Neural progenitor cell (in vitro differentiated cells): ENCODE data around the gene CCDC138. TPM values are rescaled to one million over a fixed set of nuclear protein-coding genes. Genes with fewer than 3 reads are reported as not detected.

Experiments
- DNase-seq: peaks from one replicate; pipeline ENCODE4 v3.0.0-alpha.2; 2016; ENCODE audit warnings: low spot score
- H2AFZ ChIP-seq: fragments of 200-600 bp; sonication (generic); replicated peaks from 2 replicates; pipeline ENCODE4 v1.6.1; 2016; ENCODE audit warnings: antibody characterized with exemption
- H3F3A ChIP-seq: fragments of 200-600 bp; sonication (generic); 2 replicates; pipeline ENCODE4 v1.6.1; 2016; ENCODE audit warnings: antibody characterized with exemption, low read depth
- H3K27ac ChIP-seq: fragments of 200-600 bp; sonication (generic); 2 replicates; pipeline ENCODE4 v1.5.1; 2016; ENCODE audit warnings: mild to moderate bottlenecking
- H3K27me3 ChIP-seq: fragments of 200-600 bp; sonication (generic); 2 replicates; pipeline ENCODE4 v1.6.1; 2016; ENCODE audit warnings: mild to moderate bottlenecking, moderate library complexity
- H3K36me3 ChIP-seq: fragments of 200-600 bp; sonication (generic); 2 replicates; pipeline ENCODE4 v1.5.1; 2016
- H3K4me1 ChIP-seq: fragments of 200-600 bp; sonication (generic); 2 replicates; pipeline ENCODE4 v1.6.1; 2016; ENCODE audit warnings: mixed run types
- H3K4me2 ChIP-seq: fragments of 200-600 bp; sonication (generic); 2 replicates; pipeline ENCODE4 v1.6.1; 2016
- H3K4me3 ChIP-seq: fragments of 200-600 bp; sonication (generic); 2 replicates; pipeline ENCODE4 v1.5.1; 2016
- H3K79me2 ChIP-seq: fragments of 200-600 bp; sonication (generic); 2 replicates; pipeline ENCODE4 v1.6.1; 2016; ENCODE audit warnings: low read depth
- H3K9ac ChIP-seq: fragments of 200-600 bp; sonication (generic); 2 replicates; pipeline ENCODE4 v1.6.1; 2016
- H3K9me3 ChIP-seq: fragments of 200-600 bp; sonication (generic); 2 replicates; pipeline ENCODE4 v1.5.1; 2016; ENCODE audit warnings: low read depth
- H4K20me1 ChIP-seq: fragments of 200-600 bp; sonication (generic); 2 replicates; pipeline ENCODE4 v1.6.1; 2016; ENCODE audit warnings: low read depth
- H3K27ac Mint-ChIP-seq: 3 replicates; pipeline ENCODE4 v1.8.0; 2021; ENCODE audit warnings: mixed read lengths
- H3K27me3 Mint-ChIP-seq: 2 replicates; pipeline ENCODE4 v1.8.0; 2022; ENCODE audit warnings: low read depth, mild to moderate bottlenecking, inconsistent platforms, moderate library complexity, mixed read lengths; ENCODE audit not compliant: insufficient read depth
- H3K36me3 Mint-ChIP-seq: 3 replicates; pipeline ENCODE4 v1.8.0; 2021; ENCODE audit warnings: mixed read lengths
- H3K4me1 Mint-ChIP-seq: 3 replicates; pipeline ENCODE4 v1.8.0; 2021; ENCODE audit warnings: mixed read lengths
- H3K4me3 Mint-ChIP-seq: 3 replicates; pipeline ENCODE4 v1.8.0; 2021; ENCODE audit warnings: mild to moderate bottlenecking, moderate library complexity, mixed read lengths
- H3K9me3 Mint-ChIP-seq: 3 replicates; pipeline ENCODE4 v1.8.0; 2020; ENCODE audit warnings: mixed read lengths
- EZH2 ChIP-seq: fragments of 200-600 bp; sonication (generic); IDR thresholded peaks from 2 replicates; pipeline ENCODE4 v1.6.1; 2017; ENCODE audit warnings: antibody characterized with exemption, mild to moderate bottlenecking, moderate library complexity
- EZH2phosphoT487 ChIP-seq: fragments of 200-600 bp; sonication (generic); IDR thresholded peaks from 2 replicates; pipeline ENCODE4 v1.6.1; 2017; ENCODE audit warnings: antibody characterized with exemption
- total RNA-seq: library from RNA; depleted of rRNA; stranded (reverse); fragments of >200 nt; gene quantifications from 2 replicates; pipeline ENCODE4 v1.2.3, GENCODE V29; 2015; ENCODE audit warnings: low replicate concordance
- TF ChIP-seq, protein P1 (sequence below): fragments of 200-600 bp; sonication (generic); IDR thresholded peaks from 2 replicates; pipeline ENCODE4 v1.5.1; 2017; ENCODE audit warnings: antibody characterized with exemption, mild to moderate bottlenecking

CCDC138 gene
- total RNA-seq, 1 donor from 2014 or later: 92.6 TPM

DNA sequence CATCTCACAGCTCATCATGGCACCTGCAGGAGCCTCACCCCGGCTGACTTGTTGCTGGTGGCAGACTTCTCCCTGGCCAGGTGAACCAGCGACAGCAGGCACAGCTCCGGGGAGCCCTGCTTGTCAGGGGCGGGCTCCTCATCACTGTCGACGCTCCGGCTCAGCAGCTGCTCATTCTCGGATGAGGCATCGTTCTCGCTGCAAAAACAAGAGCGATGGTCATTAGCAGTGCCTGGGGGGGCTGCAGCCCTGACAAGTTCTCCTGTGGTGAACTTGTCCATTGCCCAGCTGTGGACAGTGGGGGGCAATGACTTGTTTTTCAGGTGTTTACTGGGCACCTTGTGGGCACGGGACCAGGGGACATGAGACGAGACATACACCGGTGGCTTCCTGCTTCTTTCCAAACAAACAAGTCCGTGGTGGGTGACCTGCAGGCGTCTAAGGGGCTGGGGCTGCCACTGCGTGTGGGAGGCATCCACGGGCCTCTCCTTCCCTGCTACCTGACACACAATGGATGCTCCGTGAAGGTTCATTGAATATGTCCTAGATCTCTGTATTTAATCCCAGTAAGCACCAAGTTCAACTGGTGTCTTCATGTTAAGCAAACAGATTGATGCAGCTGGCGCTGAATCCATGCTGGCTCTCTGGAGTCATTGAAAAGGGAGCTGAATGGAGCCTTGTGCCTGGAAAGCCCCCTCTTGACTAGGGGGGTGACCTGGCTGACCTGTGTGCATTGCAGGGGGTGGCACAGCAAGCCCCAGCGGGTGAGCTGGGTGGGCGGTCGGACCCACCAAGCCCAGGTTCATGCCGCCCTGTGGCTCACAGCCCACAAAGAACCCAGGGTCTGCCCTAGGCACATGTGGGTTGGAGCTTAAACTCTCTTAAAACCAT, 121.5 kb downstream of the CCDC138 start:
- no peaks in the 10 kb centered on the region for H3K9me3 ChIP-seq
- H3K27me3 ChIP-seq: no peaks in the 10 kb centered on the region
- TF ChIP-seq, protein P1, sequence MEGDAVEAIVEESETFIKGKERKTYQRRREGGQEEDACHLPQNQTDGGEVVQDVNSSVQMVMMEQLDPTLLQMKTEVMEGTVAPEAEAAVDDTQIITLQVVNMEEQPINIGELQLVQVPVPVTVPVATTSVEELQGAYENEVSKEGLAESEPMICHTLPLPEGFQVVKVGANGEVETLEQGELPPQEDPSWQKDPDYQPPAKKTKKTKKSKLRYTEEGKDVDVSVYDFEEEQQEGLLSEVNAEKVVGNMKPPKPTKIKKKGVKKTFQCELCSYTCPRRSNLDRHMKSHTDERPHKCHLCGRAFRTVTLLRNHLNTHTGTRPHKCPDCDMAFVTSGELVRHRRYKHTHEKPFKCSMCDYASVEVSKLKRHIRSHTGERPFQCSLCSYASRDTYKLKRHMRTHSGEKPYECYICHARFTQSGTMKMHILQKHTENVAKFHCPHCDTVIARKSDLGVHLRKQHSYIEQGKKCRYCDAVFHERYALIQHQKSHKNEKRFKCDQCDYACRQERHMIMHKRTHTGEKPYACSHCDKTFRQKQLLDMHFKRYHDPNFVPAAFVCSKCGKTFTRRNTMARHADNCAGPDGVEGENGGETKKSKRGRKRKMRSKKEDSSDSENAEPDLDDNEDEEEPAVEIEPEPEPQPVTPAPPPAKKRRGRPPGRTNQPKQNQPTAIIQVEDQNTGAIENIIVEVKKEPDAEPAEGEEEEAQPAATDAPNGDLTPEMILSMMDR: no peak
- no peak for TF ChIP-seq EZH2phosphoT487
- no peak for TF ChIP-seq EZH2
- no peak overlapping the region for H3K27ac ChIP-seq
- H3K79me2 ChIP-seq: no peaks in the 10 kb centered on the region
- H3K27ac Mint-ChIP-seq: no peak overlapping the region
- peaks cover 4% of the 10 kb centered on the region for H3K9me3 Mint-ChIP-seq
- DNase-seq: no peak
- H3K36me3 ChIP-seq: no peaks in the 10 kb centered on the region
- no peaks in the 10 kb centered on the region for H3F3A ChIP-seq
- no peak overlapping the region for H3K4me3 Mint-ChIP-seq
- H3K36me3 Mint-ChIP-seq: peaks cover 4% of the 10 kb centered on the region
- no peak overlapping the region for H2AFZ ChIP-seq
- no peak overlapping the region for H3K9ac ChIP-seq
- no peaks in the 10 kb centered on the region for H4K20me1 ChIP-seq
- peaks cover 30% of the 10 kb centered on the region for H3K4me1 Mint-ChIP-seq
- H3K27me3 Mint-ChIP-seq: no peaks in the 10 kb centered on the region
- H3K4me1 ChIP-seq: no peaks in the 10 kb centered on the region
- no peak overlapping the region for H3K4me3 ChIP-seq
- H3K4me2 ChIP-seq: no peak overlapping the region

DNA sequence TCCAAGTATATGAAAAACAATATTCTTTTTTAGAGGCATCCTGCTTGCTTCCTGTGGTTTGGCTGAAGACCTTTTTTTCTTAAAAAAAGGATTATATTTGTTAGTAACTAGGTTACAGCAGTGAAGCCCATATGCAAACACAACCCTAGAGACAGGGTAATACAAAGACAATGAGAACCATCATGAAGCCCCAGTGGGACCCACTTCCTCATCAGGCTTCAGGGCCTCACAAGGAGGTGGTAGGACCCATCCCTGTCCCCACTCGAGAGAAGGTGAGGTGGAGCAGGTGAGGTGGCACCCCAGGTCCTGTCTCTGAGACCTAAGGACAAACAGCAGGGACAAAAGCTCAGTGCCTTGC, 122.1 kb downstream of the CCDC138 start:
- Histone ChIP-seq H3K27ac (no peak overlapping the region), H4K20me1 (no peaks in the 10 kb centered on the region), H3K4me2 (no peak overlapping the region), H3K4me1 (no peaks in the 10 kb centered on the region), H3F3A (no peaks in the 10 kb centered on the region), H3K36me3 (no peaks in the 10 kb centered on the region), H3K79me2 (no peaks in the 10 kb centered on the region), H3K27me3 (no peaks in the 10 kb centered on the region), H2AFZ (no peak overlapping the region), H3K4me3 (no peak overlapping the region), H3K9ac (no peak overlapping the region), H3K9me3 (no peaks in the 10 kb centered on the region)
- Mint-ChIP-seq H3K27me3 (no peaks in the 10 kb centered on the region), H3K4me1 (peaks cover 30% of the 10 kb centered on the region), H3K4me3 (no peak overlapping the region), H3K27ac (no peak overlapping the region), H3K36me3 (peaks cover 4% of the 10 kb centered on the region), H3K9me3 (peaks cover 4% of the 10 kb centered on the region)
- no peak for DNase-seq
- TF ChIP-seq, protein P1: no peak
- no peak for TF ChIP-seq EZH2phosphoT487
- TF ChIP-seq EZH2: no peak

DNA sequence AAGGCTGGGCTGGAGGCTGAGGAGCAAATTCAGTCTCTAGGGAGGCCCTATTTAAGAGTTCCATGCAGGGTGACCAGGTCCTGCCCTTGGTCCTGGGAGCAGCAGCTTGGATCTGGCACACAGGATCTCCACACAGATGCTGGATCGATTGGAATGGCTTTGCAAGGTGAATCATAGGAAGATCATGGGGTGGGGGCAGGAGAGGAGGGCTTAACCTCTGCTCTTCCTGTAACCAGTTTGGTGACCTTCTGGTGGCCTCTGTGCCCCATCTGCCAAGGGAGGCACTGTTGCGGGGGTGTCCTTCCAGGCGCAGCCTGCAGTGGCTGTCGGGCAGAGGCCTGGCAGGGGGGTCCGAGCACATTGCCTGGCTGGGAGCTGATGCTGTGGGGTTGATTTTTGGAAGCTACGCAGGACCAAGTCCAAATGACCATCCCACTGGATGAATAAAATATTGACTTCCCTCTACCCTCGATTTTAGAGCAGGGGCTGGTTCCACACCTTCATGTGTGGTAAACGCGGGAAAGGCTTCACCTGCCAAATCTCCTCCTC, 122.8 kb downstream of the CCDC138 start:
- Histone ChIP-seq H3K27me3 (no peaks in the 10 kb centered on the region), H3K4me2 (no peak overlapping the region), H3K36me3 (no peaks in the 10 kb centered on the region), H3F3A (no peaks in the 10 kb centered on the region), H3K79me2 (no peaks in the 10 kb centered on the region), H3K4me3 (no peak overlapping the region), H3K4me1 (no peaks in the 10 kb centered on the region), H2AFZ (no peak overlapping the region), H4K20me1 (no peaks in the 10 kb centered on the region), H3K9ac (no peak overlapping the region), H3K27ac (no peak overlapping the region), H3K9me3 (no peaks in the 10 kb centered on the region)
- no peak for DNase-seq
- Mint-ChIP-seq H3K4me1 (peaks cover 30% of the 10 kb centered on the region), H3K9me3 (peaks cover 4% of the 10 kb centered on the region), H3K4me3 (no peak overlapping the region), H3K27ac (peak overlapping the region; percentile 70), H3K27me3 (no peaks in the 10 kb centered on the region), H3K36me3 (peaks cover 4% of the 10 kb centered on the region)
- TF ChIP-seq, protein P1: no peak
- TF ChIP-seq EZH2 (no peak), EZH2phosphoT487 (no peak)
